SK-N-SH (cell line): Measurements from ENCODE around the gene ADRM1.

Source experiments
- MXI1 ChIP-seq: IDR thresholded peaks from 2 replicates; pipeline ENCODE4 v1.6.1; 2012; ENCODE audit warnings: mild to moderate bottlenecking, low read depth, low read length, improper control_type of control experiment
- NFIC ChIP-seq: IDR thresholded peaks from 2 replicates; pipeline ENCODE4 v1.4.0; 2012; ENCODE audit warnings: borderline replicate concordance
- POLR2AphosphoS5 ChIP-seq: IDR thresholded peaks from 2 replicates; pipeline ENCODE4 v1.6.1; 2012; ENCODE audit warnings: low read depth, low read length
- YY1 ChIP-seq: IDR thresholded peaks from 2 replicates; pipeline ENCODE4 v1.4.0; 2012; ENCODE audit warnings: low read depth, mild to moderate bottlenecking
- TF ChIP-seq, protein P1 (sequence below): fragments of 200-600 bp; sonication (generic); IDR thresholded peaks from 2 replicates; pipeline ENCODE4 v1.6.1; 2017; ENCODE audit warnings: antibody characterized with exemption, mild to moderate bottlenecking, moderate library complexity
- TF ChIP-seq, protein P2 (sequence below): IDR thresholded peaks from 2 replicates; pipeline ENCODE4; 2012

DNA sequence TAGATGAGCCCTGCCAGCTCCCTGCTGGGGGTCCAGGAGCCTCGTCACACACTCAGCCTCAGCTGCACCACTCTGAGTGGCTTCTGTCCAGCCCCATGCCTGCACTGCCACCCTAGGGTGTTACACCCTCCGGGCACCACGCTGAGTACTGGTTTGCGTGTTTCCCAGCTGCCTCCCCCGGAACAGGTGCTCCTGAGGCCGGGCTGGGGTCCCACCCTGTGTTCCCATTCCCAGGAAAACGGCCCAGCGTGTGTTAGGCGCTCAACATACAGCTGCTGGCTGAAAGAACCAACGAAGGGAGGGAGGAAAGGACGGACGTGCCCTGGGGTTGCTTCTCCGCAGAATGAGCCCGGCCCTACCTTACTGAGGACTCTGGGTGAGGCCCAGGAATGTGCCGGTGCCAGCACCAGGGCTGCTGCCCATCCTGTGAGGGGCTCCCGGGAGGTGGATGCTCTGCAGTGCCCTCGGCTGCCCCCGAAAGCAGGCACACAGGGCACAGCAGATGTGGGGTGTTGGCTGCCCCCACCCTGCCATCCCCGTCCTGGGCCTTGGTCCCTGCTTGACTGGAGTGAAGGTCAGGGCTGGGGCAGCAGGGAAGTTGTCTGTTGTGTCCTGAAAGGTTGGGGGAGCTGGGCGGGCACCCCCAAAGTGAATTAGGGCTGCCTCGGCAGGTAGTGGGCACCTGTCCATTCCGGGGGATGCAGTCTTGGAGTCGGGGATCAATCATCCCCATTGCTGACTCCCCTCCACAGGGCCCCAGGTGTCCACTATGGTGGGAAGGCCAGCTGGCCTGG is 48.0 kb downstream of the ADRM1 start:
- TF ChIP-seq YY1 (no peak), POLR2AphosphoS5 (no peak), NFIC (no peak), MXI1 (no peak)
- TF ChIP-seq, protein P1, sequence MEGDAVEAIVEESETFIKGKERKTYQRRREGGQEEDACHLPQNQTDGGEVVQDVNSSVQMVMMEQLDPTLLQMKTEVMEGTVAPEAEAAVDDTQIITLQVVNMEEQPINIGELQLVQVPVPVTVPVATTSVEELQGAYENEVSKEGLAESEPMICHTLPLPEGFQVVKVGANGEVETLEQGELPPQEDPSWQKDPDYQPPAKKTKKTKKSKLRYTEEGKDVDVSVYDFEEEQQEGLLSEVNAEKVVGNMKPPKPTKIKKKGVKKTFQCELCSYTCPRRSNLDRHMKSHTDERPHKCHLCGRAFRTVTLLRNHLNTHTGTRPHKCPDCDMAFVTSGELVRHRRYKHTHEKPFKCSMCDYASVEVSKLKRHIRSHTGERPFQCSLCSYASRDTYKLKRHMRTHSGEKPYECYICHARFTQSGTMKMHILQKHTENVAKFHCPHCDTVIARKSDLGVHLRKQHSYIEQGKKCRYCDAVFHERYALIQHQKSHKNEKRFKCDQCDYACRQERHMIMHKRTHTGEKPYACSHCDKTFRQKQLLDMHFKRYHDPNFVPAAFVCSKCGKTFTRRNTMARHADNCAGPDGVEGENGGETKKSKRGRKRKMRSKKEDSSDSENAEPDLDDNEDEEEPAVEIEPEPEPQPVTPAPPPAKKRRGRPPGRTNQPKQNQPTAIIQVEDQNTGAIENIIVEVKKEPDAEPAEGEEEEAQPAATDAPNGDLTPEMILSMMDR, result no peak
- TF ChIP-seq, protein P2, sequence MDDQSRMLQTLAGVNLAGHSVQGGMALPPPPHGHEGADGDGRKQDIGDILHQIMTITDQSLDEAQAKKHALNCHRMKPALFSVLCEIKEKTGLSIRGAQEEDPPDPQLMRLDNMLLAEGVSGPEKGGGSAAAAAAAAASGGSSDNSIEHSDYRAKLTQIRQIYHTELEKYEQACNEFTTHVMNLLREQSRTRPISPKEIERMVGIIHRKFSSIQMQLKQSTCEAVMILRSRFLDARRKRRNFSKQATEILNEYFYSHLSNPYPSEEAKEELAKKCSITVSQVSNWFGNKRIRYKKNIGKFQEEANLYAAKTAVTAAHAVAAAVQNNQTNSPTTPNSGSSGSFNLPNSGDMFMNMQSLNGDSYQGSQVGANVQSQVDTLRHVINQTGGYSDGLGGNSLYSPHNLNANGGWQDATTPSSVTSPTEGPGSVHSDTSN, result no peak
